Upper lobe of left lung (tissue), 6 donors: ENCODE data around the gene HMGB2. TPM values are rescaled to one million over a fixed set of nuclear protein-coding genes. Genes with fewer than 3 reads are reported as not detected.

Experiments
- ATAC-seq, 2 donors: fragments of 200-7000 bp; cut with Tn5 transposase; one replicate each; pipeline ENCODE4 v1.9.1; 2022; ENCODE audit warnings: mild to moderate bottlenecking in 2 of 2, moderate library complexity in 2 of 2; ENCODE audit not compliant: low FRiP score in 2 of 2
- DNase-seq, 2 donors: peaks; one replicate each; pipeline ENCODE4 v3.0.0-alpha.2; 2019 to 2020
- H3K27ac ChIP-seq, 4 donors: fragments of 200-600 bp; sonication (generic); one replicate each; pipeline ENCODE4 v1.5.1; 2016 to 2019
- H3K27me3 ChIP-seq, 4 donors: fragments of 200-600 bp; sonication (generic); one replicate each; pipeline ENCODE4 v1.5.1; 2017 to 2019
- H3K36me3 ChIP-seq, 4 donors: fragments of 200-600 bp; sonication (generic); one replicate each; pipeline ENCODE4 v1.5.1; 2016 to 2019
- H3K4me1 ChIP-seq, 4 donors: fragments of 200-600 bp; sonication (generic); one replicate each; pipeline ENCODE4 v1.5.1; 2018 to 2019
- H3K4me3 ChIP-seq, 4 donors: fragments of 200-600 bp; sonication (generic); one replicate each; pipeline ENCODE4 v1.5.1; 2017 to 2019; ENCODE audit warnings: mild to moderate bottlenecking in 2 of 4, moderate library complexity in 1 of 4
- H3K9me3 ChIP-seq, 4 donors: fragments of 200-600 bp; sonication (generic); one replicate each; pipeline ENCODE4 v1.5.1; 2018 to 2019
- CTCF ChIP-seq, 6 experiments: fragments of 450-650 bp in 4 of 6; fragments of 200-600 bp in 2 of 6; sonication (generic) in 2 of 6; IDR thresholded peaks; one replicate each; pipeline ENCODE4 v1.5.1; 2016 to 2019; ENCODE audit warnings: antibody characterized with exemption in 6 of 6
- EP300 ChIP-seq, 4 donors: sonication (generic); formaldehyde crosslinking; IDR thresholded peaks; one replicate each; pipeline ENCODE4 v1.5.1; 2017; ENCODE audit warnings: antibody characterized with exemption in 4 of 4, control low read depth in 2 of 4
- POLR2A ChIP-seq, 4 donors: fragments of 450-650 bp; IDR thresholded peaks; one replicate each; pipeline ENCODE4 v1.5.1; 2016 to 2017; ENCODE audit warnings: antibody characterized with exemption in 4 of 4, mild to moderate bottlenecking in 2 of 4
- POLR2AphosphoS5 ChIP-seq, 2 donors: sonication (generic); formaldehyde crosslinking; IDR thresholded peaks; one replicate each; pipeline ENCODE4 v1.5.1; 2017; ENCODE audit warnings: antibody characterized with exemption in 2 of 2
- WGBS, 2 donors: methylation state at CpG; one replicate each; pipeline ENCODE4 v1.1.5; 2017 to 2018; 5-methylcytosine and 5-hydroxymethylcytosine counted together
- total RNA-seq, 6 donors: library from RNA; depleted of rRNA in 4 of 6; stranded (reverse); fragments of >200 nt in 4 of 6; gene quantifications; one replicate each; pipeline versions ENCODE4 v1.1.0 to v1.2.1, GENCODE V29; 2016 to 2021
- donor health status: DM: no; HTN: no; CAD: no; lungs with moderate emphysema.
- donor health status: DM: no; HTN: yes; CAD: no; lungs with severe emphysema.

The HMGB2 gene
- total RNA-seq, 6 donors from 2014 or later = 37.5 to 72.7 (median 54.8) TPM

- no peak for DNase-seq
- no peak for ATAC-seq
- H3K36me3 ChIP-seq = peaks cover 0 to 15% (median 6%) of the 10 kb centered on the region in 4 donors
- no peak overlapping the region for H3K27ac ChIP-seq
- H3K4me1 ChIP-seq = peaks cover 0 to 3% (median 0%) of the 10 kb centered on the region in 4 donors
- H3K4me3 ChIP-seq = no peak overlapping the region
- H3K27me3 ChIP-seq = no peaks in the 10 kb centered on the region
- TF ChIP-seq EP300 (IDR thresholded peaks at IDR 0.05) = no peak
- TF ChIP-seq POLR2A (IDR thresholded peaks at IDR 0.05) = no peak
- no peak for TF ChIP-seq POLR2AphosphoS5 (IDR thresholded peaks at IDR 0.05)
- no peak for TF ChIP-seq CTCF (IDR thresholded peaks at IDR 0.05)
- 87 to 89% methylated on average over 2 of the region's 2 CpGs for WGBS, 2 donors
- H3K9me3 ChIP-seq = no peaks in the 10 kb centered on the region
Observed at GRCh38 chr4:173319696-173320095, 14.5 kb downstream of the HMGB2 start.

- peaks cover 0 to 15% (median 8%) of the 10 kb centered on the region in 4 donors for H3K36me3 ChIP-seq
- no peaks in the 10 kb centered on the region for H3K27me3 ChIP-seq
- no peak overlapping the region for H3K4me3 ChIP-seq
- H3K27ac ChIP-seq = no peak overlapping the region
- peak in 1 of 2 donors; percentile 68 for ATAC-seq
- no peak for DNase-seq
- no peak for TF ChIP-seq POLR2A (IDR thresholded peaks at IDR 0.05)
- TF ChIP-seq CTCF (IDR thresholded peaks at IDR 0.05) = peak in 3 of 6 experiments; percentile 28 to 52 (median 35)
- no peaks in the 10 kb centered on the region for H3K9me3 ChIP-seq
- H3K4me1 ChIP-seq = peaks cover 0 to 3% (median 0%) of the 10 kb centered on the region in 4 donors
- 22 to 36% methylated on average over 3 of the region's 3 CpGs for WGBS, 2 donors
Observed at GRCh38 chr4:173318648-173319211, 15.4 kb downstream of the HMGB2 start.

- Histone ChIP-seq H3K36me3 (peaks cover 0 to 15% (median 8%) of the 10 kb centered on the region in 4 donors), H3K27ac (no peak overlapping the region), H3K4me3 (no peak overlapping the region), H3K9me3 (no peaks in the 10 kb centered on the region), H3K27me3 (no peaks in the 10 kb centered on the region), H3K4me1 (peaks cover 0 to 3% (median 0%) of the 10 kb centered on the region in 4 donors)
- ATAC-seq (no peak), DNase-seq (no peak)
- TF ChIP-seq POLR2A (IDR thresholded peaks at IDR 0.05) (no peak), CTCF (IDR thresholded peaks at IDR 0.05) (no peak), EP300 (IDR thresholded peaks at IDR 0.05) (no peak), POLR2AphosphoS5 (IDR thresholded peaks at IDR 0.05) (no peak)
Observed at GRCh38 chr4:173318240-173318639, 15.9 kb downstream of the HMGB2 start.

- Histone ChIP-seq H3K4me3 (no peak overlapping the region), H3K36me3 (peaks cover 0 to 12% (median 8%) of the 10 kb centered on the region in 4 donors), H3K4me1 (peaks cover 0 to 3% (median 0%) of the 10 kb centered on the region in 4 donors), H3K9me3 (no peaks in the 10 kb centered on the region), H3K27me3 (no peaks in the 10 kb centered on the region), H3K27ac (no peak overlapping the region)
- ATAC-seq = no peak
- no peak for DNase-seq
- 80 to 86% methylated on average over 3 of the region's 3 CpGs for WGBS, 2 donors
- TF ChIP-seq POLR2AphosphoS5 (IDR thresholded peaks at IDR 0.05) (no peak), CTCF (IDR thresholded peaks at IDR 0.05) (no peak), POLR2A (IDR thresholded peaks at IDR 0.05) (no peak), EP300 (IDR thresholded peaks at IDR 0.05) (no peak)
Observed at GRCh38 chr4:173317004-173317403, 17.2 kb downstream of the HMGB2 start.

- Histone ChIP-seq H3K9me3 (no peaks in the 10 kb centered on the region), H3K4me3 (no peak overlapping the region), H3K27ac (no peak overlapping the region), H3K27me3 (no peaks in the 10 kb centered on the region), H3K4me1 (peaks cover 0 to 3% (median 0%) of the 10 kb centered on the region in 4 donors), H3K36me3 (peaks cover 0 to 12% (median 6%) of the 10 kb centered on the region in 4 donors)
- no peak for ATAC-seq
- WGBS, 2 donors = 67 to 75% methylated on average over 2 of the region's 2 CpGs
- no peak for DNase-seq
- TF ChIP-seq CTCF (IDR thresholded peaks at IDR 0.05) (no peak), EP300 (IDR thresholded peaks at IDR 0.05) (no peak), POLR2A (IDR thresholded peaks at IDR 0.05) (no peak), POLR2AphosphoS5 (IDR thresholded peaks at IDR 0.05) (no peak)
Observed at GRCh38 chr4:173316060-173316459, 18.1 kb downstream of the HMGB2 start.
